Hematopoietic multipotent progenitor cell treated with erythropoietin and hydrocortisone succinate and interleukin-3 and kit ligand, for 6 days (in vitro differentiated cells): ENCODE data around the gene ZNF180.
A peak's percentile ranks its signal among the peaks of the same experiment; 100 is the strongest.
"Not testable (repeated sequence)": the region's sequence is repeated elsewhere in the genome, so short reads cannot be mapped to it uniquely, and the experiment has no call there.

Source experiments
- DNase-seq: peaks from one replicate; pipeline ENCODE4 v3.0.0-alpha.2; 2015

Gene ZNF180

DNA sequence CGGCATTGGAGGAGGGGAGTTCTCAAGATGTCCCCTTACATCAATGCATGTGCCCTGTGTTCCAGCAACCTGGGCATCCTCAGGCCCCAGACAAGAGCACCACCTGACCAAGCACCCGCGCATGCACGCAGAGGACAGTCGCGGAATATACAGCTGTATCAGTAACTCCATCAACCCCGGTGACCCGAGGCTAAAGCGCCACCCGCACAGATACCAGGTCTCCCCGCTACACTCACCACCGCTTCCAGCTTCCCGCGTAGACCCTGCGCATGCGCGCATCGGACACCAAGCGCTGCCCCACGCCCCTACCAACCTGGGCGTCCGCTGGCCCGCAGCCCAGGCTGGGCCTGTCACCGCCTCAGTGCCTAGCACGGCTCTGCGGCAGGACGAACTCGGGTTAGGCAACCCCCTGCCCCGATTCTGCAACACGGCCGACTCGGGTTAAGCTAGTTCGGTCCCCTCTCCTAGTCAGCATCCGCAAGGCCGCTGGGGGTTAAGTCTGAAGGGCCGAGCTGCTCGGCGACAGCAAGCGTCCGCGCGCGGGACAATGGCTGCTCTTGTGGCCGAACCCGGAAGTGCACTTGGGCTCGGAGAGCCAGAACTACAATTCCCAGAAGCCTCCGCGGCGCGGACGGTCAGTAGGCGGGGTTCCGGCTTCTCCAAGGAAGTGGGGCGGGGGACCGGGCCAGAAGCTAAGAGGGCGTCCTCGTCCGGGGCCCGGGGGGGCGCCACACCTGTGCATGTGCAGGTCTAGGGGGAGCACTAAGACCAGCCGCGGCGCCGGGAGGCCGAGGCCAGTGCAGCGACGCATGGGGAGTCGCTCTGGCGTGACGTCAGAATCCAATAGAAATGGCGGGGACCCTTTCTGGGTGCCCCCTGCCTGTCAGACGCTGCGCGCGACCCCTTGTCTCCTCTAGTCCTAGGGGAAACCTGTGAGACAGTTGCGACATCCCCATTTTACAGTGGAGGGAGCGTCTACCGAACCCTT is at the start of gene ZNF180:
Gene ZNF180, minus strand, starts transcription at position 561 of the 988 bp plus-strand sequence. CDS start 3,188 bp downstream, outside the sequence.
- DNase-seq, result peak; percentile 97

DNA sequence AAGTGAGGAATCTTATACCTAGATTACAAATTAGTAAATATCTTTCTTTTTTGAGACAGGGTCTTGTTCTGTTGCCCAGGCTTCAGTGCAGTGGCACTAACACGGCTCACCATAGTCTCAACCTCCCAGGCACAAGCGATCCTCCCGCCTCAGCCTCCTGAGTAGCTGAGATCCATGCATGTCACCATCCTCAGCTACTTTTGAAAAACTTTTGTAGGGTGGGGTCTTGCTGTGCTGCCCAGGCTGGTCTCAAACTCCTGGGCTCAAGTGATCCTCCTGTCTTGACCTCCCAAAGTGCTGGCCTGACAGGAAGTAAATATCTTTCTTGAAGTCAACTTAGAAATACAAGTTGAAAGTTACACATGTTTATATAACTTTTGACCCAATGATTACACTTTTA is 49.2 kb upstream of the ZNF180 start:
- no peak for DNase-seq

DNA sequence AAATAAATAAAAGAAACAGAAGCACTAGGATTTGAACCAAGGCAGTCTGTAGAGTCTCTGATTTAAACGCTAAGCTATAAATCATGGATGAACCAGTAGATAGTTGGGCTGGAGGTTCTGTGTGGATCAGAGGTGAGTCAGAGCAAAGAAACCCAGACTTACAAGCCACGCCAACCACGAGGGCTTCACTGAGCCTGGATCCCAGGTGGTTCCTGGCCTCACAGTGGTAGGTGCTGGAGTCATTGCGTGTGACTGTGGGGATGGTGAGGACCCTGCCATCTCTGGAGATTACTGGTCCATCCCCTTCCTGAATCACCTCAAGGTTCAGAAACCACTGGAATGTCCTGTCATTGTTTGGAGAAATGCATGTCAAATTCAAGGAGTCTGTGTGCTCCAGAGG is 48.4 kb upstream of the ZNF180 start:
- no peak for DNase-seq

DNA sequence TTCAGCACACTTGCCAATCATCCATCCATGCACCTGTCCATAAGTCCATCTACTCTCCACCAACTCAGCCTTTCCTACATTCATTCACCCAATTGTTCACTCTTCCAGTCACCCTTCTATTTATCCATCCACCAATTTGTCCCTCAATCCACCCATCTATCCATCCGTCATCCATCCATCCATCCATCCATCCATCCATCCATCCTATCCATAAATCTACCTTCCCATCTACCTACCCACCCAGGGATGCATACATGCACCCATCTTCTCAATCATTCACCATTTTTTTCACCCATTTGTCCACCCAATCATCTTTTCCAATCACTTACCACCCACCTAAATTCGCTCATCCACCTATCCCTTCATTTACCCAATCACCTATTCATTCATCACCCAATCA is 43.7 kb upstream of the ZNF180 start:
- no peak for DNase-seq

DNA sequence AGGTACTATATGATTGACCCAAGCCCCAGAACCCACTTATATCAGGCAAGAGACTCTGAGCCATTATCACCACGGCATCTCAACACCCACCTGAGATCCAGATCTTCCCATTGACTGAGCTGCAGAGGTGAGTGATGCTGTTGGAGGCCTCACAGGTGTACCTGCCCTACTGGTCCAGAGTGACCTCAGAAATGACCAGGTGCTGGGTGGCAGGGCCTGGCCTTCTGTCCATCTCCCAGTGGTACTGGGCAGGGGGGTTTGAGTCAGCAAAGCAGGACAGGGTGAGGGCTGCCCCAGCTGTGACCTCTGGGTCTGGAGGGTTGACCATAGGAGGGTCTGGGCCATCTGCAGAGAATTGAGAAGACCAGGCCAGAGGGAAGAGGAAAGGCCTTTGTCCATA is 42.3 kb upstream of the ZNF180 start:
- no peak for DNase-seq

DNA sequence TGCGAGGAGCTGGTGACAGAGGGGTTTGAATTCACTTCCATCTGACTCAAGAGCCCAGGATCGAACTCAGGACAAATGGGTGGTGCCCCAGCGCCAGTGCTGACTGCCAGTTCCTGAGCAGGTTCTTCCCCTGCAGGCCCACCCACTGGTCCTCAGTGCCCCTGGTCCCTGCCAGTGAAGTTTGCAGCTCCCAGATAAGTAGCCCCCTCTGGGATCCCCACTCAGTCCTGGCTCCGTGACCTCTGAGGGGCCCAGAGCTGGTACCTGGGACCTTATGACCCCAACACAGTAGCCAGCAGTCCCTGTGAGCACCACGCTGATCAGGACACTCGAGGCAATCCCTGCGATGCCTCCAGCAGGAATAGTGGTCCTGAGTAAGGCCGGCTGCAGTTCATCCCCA is 40.4 kb upstream of the ZNF180 start:
- no peak for DNase-seq

DNA sequence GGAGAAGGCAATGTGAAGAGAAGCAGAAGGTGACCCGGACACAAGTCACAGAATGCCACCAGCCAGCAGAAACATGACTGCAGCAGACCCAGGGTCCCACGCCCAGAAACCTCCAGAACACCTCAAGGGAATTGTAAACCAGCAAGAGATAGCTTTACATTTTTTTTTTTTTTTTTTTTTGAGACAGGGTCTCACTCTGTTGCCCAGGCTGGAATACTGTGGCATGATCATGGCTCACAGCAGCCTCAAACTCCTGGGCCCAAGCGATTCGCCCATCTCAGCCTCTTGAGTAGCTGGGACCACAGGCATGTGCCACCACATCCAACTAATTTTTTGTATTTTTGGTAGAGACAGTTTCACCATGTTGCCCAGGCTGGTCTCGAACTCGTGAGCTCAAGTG is 39.7 kb upstream of the ZNF180 start:
- DNase-seq, result no peak

DNA sequence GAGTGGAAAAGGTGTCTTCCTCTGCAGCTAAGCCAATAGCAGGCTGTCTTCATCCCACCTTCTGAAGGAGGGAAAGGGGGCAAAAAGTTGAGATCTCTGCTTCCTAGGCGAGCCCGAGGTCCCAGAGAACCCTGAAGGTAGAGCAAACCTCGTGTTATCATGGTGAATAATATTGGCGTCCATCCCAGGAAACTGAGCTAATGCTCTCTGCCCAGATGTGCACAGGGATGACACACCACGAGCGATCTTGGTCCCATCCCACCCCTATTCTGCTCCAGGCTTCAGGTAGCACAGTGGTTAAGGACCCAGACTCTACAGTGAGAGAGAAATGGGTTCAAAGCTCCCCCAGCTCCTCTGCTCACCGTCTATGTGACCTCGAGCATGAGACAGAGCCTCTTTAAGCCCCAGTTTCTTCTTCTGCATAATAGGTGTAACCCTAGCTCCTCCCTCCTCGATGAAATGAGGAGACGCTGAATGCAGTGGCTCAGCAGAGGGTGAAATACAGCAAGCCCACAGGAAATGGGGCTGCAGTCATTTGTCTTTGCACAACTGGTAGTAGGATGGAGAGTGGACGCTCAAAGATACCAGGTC is 39.0 kb upstream of the ZNF180 start:
- DNase-seq, result no peak

DNA sequence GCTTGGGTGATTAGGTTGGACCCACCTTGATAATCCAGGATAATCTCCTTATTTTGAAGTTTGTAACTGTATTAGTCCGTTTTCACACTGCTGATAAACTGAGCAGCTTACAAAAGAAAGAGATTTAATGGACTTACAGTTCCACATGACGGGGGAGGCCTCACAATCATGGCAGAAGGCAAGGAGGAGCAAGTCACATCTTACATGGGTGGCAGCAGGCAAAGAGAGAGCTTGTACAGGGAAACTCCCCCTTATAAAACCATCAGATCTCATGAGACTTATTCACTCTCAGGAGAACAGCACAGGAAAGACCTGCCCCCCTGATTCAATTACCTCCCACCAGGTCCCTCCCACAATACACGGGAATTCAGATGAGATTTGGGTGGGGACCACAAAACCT is 35.0 kb upstream of the ZNF180 start:
- DNase-seq, result not testable (repeated sequence)

DNA sequence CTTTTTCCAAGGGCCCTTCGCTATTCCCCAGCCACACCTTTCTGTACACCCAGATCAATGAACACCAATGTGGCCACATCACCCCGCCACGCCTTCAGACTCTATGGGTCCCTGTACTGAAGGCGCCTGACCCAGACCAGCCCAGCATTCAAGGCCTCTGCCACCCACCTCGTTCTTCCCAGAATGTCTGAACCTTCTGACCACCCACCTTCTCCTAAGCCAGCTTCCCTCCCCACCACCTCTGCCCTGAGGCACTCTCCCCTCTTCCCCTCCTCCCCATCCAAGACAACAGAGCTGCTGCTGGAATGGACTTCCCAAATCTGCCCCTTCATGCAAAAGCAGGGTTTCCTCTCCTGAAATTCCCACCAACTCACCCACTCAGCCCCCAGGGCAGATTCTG is 32.5 kb upstream of the ZNF180 start:
- no peak for DNase-seq

DNA sequence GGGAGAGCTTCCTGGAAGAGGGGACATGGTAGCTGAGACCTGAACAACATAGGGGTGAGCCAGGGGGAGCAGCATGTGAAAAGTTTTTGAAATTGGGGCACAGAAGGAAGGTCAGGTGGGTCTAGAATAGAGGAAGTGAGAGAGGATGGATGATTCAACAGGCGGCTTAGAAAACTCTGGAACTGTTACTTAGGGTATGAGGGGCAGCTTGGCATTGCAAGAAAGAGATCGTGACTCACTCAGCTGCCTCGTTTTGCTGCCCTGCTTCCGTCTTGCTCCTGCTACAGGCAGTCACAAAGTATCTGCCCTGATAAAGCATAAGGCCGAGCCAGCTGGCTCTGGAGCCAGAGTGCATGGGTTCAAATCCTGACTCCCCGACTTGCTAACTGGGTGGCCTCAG is 30.5 kb upstream of the ZNF180 start:
- no peak for DNase-seq

DNA sequence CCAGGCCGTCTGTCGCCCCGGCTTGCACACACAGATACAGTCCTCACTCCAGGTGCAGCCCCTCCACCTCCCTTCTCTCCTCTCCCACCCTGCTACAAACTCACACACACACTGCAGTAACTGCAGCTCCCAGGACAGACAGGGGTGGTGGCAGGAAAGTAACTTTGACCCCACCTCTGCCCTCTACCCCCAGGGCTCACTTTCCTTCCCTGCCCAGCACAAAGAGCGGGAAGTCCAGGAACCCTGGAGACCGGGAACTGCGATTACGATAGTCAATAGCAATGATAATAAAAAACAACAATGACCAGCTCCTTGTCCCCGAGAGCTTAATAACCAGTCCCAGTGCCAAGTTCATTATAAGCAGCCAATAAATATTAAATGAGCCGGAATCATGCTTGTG is 29.2 kb upstream of the ZNF180 start, which contains the start of gene CEACAM20:
Gene CEACAM20, minus strand, starts transcription at position 140 of the 400 bp plus-strand sequence. CDS start 166 bp downstream, outside the sequence.
- no peak for DNase-seq

DNA sequence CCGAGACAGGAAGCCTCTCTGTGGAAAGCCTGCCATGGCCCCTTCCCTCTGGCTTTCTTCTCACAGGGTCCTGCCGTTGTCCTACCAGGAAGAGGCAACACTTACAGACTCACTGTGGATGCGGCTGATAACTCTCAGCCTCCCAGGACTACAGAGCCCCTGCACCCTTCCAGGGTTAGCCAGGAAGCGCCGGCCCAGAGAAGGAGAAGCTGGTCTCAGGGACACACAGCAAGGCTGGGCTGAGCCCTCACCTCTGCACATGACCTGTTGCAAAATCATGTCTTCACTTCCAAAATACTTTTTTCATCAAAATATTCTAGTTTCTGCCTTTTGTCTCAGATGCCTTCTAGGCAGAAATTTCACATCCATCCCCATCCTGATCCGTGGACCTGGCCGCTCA is 27.2 kb upstream of the ZNF180 start:
- DNase-seq, result no peak

DNA sequence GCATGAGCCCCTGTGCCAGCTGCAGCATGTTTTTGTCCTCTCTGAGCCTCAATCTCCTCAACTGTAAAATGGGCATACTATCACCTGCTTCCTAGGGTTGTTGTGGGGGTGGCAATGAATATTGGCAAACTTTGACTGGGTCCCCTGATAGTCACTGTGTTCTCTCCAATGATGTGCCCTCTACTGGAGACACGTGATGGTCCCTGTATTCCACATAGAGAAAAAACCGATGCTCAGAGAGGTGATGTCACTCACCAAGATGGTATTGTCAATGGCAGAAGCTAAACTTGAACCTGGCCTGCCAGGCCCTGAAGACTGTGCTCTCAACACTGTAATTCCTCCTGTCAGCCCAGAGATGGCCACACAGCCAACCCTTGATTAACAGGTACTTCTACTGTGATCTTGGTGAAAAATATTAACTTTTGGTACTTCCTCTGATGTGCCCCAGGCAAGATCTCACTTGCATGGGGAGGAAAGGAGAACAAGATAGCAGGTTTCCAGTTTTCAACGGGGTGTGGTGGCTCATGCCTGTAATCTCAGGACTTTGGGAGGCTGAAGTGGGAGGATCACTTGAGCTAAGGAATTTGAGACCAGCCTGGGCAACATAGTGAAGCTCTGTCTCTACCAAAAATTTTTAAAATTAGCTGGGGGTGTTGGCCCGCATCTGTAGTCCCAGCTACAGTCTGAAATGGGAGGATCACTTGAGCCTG is 25.6 kb upstream of the ZNF180 start:
- peak; percentile 2 for DNase-seq

DNA sequence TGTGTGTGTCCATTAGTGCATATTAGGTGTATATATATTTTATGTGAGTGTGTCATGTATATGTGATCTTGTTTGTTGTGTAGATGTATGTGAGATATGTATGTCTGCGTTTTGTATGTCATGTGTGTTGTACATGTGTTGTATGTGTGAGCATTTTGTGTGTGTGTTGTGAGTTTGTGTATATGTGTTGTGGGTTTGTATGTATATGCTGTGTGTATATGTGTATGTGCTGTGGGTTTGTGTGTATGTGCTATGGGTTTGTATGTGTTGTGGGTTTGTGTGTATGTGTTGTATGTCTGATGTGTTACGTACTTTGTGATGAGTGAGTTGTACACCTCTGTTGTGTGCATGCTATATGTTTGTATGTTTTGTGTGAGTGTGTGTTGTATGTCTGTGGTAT is 21.0 kb upstream of the ZNF180 start:
- no peak for DNase-seq

DNA sequence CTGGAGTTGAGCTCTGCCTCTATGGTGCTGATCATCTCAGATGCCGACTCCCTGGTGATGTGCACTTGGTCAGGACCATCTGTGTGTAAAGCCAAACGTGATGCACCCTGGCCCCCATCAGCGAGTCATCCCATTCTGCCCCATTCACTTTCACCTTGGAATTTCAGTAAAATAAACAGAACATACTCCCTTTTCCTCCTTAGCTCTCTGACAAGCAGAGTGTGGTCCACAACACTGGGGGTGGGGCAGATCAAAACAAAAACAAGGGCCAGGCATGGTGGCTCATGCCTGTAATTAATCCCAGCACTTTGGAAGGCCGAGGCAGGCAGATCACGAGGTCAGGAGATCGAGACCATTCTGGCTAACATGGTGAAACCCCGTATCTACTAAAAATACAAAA is 16.8 kb upstream of the ZNF180 start:
- no peak for DNase-seq

DNA sequence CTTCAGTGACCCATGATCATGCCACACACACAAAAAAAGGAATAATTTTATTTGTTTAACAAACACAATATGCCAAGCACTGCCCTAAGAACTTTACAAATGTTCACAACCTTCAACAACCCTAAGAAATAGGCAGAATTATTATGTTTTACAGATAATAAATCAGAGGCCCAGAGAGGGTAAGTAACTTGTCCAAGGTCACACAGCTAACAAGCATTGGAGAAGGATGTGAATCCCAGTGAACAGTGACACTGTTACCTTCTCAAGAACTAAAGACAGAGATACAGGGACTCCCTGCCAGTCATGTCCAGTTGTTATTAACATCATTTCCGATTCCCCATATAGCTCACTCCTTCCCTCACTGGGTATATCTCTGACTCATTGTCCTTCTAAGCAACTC is 15.6 kb upstream of the ZNF180 start:
- no peak for DNase-seq

DNA sequence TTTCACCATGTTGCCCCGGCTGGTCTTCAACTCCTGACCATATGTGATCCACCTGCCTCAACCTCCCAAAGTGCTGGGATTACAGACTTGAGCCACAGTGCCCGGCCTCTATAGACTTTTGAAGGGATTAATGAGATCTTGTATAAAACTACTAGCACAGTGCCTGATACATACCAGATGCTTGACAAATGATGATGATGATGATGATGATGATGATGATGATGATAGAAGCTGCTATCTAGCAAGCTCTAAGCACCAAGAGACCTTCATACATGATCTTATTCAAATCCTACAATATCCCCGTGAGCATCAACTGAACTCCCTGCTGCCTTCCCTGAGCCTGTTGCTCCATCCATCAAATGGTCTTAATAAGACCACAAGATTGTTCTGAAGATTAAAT is 14.7 kb upstream of the ZNF180 start:
- no peak for DNase-seq

DNA sequence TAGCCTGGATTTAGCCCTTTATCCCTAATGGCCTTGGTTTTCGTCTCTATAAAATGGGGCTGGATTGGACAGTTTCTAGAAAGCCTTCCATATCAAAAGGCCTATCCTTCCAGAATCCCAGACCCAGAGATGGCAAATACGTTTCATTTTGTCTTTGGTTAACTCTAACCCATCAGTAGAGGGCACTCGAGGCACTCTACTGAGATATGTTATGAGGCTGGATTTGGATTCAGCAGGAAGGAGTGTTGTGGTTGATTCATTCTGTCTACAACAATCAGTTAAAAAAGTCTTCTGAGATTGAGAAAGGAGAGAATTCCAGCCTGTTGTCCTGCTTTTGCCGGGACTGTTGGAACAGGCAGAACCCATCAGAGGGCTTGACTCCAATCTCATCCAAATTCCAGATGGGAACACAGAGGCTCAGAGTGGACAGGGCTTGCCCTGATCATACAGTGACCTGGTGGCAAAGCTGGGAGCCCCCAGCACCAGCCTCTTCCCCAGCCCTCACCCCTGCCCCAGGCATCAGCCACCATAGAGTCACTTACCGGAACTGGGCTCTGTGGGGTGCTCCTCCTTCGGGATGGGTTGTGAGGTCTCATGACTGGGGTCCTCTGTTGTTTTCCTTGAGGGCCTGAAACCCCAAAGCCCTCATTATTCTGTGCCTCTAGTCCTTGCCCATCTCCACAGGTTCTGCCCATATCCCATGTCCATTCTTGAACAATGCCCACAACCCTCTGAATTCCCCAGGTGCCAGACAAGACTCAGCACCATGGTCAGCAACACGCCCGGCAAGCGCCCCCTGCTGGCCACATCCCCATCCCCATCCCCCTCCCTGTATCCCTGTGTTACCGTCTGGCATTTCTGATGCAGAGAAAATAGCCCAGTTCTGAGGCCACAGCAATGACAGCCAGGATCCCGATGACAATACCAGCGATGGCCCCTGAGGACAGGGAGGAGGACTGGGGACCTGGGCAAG is 12.3 kb upstream of the ZNF180 start:
- DNase-seq, result peak; percentile 55

DNA sequence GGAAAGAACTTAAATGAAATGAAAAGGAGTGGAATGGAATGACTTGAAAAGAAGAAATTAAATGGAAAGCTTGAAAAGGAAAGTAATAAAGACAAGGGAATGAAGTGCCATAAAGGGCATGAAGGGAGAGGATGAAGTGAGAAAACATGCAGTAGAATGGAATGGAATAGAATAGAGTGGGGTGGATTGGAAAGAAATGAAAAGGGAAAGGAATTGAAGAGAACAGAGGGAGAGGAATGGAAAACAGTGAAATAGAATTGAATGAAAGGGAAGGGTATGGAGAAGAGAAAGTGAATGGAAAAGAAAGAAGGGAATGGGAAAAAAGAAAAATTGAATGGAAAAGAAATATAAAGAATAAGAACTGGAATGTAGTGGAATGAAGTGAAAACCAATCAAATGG is 9.2 kb upstream of the ZNF180 start:
- no peak for DNase-seq

DNA sequence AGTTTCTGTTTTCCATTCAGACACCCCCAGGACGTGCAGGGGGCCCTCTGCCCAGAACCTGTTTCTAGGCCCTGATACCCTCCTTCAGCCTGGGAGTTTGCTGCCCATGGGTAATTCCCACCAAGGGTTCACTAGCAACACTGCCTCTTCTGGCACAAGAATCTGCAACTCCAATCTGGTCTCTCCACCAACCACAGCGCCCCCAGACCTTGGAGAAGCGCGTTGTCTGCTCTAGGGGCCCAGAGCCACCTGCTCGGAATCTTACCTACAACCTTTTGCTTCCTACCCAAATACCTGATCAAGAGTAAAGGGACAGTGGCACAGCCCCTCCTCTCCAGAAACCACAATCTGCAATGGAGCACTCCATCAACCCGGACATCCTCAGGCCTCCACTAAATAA is 763 bp downstream of the ZNF180 start:
- no peak for DNase-seq

DNA sequence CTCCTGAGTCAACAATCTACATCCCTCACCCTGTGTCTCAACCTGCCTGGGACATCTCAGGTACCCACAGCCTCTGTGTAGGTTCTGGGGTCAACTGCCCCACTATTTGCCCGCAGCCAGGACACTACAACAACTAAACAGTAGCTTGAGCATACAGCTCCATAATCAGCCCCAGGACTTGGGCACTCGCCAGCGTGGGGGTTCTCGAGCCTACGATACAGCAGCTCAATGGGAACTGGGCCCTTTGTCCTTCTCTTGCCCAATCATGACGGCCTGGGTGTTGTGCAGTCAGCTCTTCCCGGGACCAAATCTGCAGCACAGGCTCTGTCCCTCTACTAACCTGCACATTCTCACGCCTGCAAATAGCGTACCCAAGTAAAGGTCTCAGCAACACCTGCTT is 1.3 kb downstream of the ZNF180 start:
- DNase-seq, result peak; percentile 19
